GM18858 (cell line): Measurements from ENCODE around the gene NIT1.

Source experiments
- ATAC-seq: cut with Tn5 transposase; IDR thresholded peaks from one replicate; pipeline ENCODE4 v1.9.1; 2021; ENCODE audit not compliant: unreplicated experiment

NIT1 gene

GRCh38 chr1:161083748-161084596, 33.9 kb upstream of the NIT1 start:
- no peak for ATAC-seq

- no peak for ATAC-seq
Measured at GRCh38 chr1:161084597-161084988, 33.3 kb upstream of the NIT1 start.

DNA sequence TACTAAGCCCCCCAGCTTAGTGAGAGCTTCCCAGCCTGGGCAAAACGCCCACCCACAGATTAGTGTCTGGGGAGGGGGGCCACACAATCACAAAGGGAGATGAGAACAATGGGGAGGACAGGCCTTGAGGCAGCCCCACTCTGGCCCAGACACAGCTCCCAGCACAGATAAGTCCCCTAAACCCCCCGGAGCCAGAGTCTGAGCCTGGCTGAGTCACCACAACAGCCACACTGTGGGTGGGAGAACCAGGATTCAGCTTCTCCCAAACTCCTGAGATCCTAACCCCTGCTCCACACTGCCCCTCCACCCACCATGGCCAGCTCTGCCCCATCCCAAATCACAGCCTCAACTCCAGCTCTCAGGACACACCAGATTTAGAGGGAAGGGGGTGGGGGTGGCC, 32.7 kb upstream of the NIT1 start:
- no peak for ATAC-seq

DNA sequence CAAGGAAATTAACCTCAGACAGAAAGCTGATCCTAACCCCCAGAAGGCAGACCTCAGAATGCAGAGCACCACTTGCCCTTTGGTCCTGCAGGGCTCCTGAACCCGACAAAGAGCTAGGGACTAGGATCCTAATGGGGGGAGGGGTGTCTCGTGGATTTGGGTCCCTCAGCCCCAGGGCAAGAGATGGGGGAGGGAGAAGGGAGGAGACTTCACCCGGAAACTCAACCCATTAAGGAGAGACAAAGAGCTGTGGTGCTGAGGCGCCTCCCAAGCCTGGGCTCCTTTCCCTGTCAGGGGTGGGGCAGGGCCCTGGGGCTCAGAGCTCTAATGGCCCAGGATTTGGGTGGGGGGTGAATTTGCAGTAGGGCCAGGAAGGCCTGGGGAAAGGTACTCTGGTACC, 31.4 kb upstream of the NIT1 start:
- ATAC-seq, result no peak

DNA sequence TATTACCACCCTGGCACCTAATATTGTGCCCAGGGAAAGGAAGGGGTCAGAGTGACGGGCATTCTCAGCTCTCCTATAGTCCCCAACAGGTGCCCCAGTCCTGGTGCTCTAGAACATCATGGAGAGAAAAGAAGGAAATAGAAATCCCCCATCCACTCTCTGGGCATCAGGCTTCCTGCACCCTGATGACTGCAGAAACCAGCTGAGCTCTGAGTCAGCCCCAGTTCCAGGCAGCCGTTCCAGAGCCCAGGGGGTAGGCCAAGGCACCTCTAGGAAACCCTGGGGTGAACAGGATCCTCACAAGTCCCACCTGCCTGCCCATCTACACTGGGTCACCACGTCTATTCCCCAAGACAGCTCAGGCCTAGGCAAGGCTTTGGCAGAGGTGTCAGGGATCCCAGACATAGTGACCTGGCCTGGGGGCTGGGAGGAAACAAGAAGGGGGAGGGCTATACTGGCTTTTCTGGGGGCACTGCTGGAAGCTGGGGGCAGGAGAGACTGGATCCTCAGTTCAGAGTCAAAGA, 29.3 kb upstream of the NIT1 start:
- no peak for ATAC-seq

- no peak for ATAC-seq
Measured at GRCh38 chr1:161089251-161089924, 28.5 kb upstream of the NIT1 start, which contains the start of gene NECTIN4. NECTIN4 (minus strand) TSS chr1:161089558; CDS start chr1:161089296, 262 bp downstream.

- no peak for ATAC-seq
Measured at GRCh38 chr1:161089938-161090337, 28.0 kb upstream of the NIT1 start.

- no peak for ATAC-seq
Measured at GRCh38 chr1:161090617-161091016, 27.3 kb upstream of the NIT1 start.

DNA sequence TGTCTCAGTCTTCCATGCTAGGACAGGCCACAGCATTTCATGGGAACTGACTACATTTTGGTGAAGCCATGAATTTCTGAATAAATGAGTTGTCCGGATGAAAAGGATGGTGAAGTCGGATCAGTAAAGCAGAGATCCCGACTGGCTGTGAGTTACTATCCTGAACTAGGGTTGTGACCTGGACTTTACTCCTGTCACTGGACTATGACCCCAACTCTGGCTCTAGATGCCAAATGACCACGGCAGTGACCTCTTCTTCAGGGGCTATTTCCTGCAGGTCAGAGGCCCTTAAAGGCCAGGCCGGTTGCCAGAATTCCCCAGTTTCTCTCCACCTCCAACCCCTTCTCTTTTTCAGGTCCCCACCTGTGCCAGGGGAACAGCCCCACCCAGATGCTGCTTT, 26.8 kb upstream of the NIT1 start:
- ATAC-seq, result no peak

GRCh38 chr1:161091796-161092507, 26.0 kb upstream of the NIT1 start:
- ATAC-seq, result no peak

DNA sequence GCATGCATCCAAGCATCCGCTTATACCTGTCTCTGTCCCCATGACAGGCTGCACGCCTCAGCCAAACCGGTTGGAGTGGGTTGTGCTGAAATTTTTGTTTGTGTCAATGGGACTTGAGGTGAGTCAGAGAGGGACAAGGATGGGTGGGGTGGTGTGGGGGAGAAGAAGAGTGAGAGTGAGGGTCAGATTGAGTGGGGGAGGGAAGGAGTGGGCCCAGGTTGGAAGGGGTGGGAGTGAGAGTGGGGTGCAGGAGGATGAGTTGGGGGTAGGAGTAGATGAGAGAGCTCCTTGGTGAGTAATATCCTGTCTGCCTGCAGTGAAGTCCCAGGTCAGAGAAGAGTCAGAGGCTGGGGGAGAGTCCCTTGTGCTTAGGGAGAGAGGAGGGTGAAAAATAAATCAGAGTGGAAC, 25.3 kb upstream of the NIT1 start:
- no peak for ATAC-seq

DNA sequence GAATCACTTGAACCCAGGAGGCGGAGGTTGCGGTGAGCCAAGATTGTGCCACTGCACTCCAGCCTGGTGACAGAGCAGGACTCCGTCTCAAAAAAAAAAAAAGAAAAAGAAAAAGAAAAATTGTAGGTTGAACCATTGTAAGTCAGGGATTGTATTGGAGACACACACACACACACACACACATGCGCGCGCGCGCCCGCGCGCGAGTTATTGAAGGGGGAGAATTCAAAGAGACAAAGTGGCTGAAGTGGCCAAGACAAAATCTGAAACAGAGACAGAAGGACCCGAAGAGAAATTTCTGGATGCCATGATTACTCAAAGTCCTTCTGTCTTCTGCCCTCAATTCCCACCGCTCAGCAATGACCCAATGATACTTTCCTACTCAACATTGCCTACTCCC, 23.4 kb upstream of the NIT1 start:
- no peak for ATAC-seq

GRCh38 chr1:161095230-161095629, 22.7 kb upstream of the NIT1 start:
- ATAC-seq, result no peak

DNA sequence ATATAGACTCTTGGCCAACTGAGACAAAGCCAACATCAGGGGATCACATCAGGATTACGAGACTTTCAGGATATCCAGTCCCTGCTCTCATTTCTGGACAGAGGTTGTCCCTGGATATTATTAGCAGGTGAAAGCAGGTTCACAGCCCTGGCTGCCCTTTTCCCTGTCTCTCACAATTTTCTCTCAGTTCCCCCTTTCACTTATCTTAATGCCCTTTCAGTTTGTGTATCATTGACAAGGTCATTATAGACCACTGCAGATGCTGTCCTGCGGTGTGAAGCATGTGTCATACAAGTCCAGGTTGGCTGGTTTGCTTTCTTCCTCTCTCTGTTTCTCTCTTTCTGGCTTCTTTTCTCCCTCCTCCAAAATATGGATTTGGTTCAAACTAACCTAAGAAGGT, 21.9 kb upstream of the NIT1 start:
- peak; percentile 34 for ATAC-seq

GRCh38 chr1:161096530-161096929, 21.4 kb upstream of the NIT1 start:
- ATAC-seq, result no peak

DNA sequence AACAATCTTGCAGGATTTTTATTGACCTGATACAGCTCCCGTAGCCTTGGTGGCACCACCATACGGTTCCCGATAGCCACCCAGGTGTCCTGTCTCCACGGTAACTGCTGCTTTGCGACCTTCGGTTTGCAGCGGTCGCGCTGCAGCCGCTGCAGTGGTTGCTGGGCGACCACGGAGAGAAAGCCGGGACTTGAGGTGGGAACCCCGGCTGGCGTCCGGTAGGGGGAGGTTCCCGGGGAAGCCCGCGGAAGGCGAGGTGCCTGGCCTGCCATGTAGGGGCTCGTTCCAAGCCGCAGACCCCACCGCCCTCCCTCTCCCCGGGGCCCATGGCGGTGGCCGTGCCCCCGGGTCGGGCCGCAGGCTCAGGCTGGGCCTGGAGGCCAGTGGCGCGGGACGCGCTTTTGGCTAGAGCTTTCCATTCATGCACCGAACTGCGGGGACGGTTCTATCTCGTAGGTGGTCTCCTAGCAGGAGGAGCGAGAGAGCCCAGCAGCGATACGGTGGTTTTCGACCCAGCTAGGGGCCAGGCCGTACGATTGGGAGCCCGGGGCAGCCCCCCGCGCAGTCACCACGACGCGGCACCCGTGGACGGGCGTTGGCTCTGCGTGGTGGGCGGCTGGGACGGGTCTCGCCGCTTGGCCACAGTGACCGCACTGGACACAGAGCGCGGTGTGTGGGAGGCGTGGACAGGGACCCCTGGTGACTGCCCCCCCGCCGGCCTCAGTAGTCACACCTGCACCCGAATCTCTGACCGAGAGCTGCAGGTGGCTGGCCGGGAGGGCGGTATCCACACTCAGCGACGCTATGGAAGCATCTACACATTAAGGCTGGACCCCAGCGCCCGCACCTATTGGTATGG, 19.5 kb upstream of the NIT1 start, which contains the start of gene KLHDC9:
Gene KLHDC9 (plus strand): TSS at position 152 of the 859 bp plus-strand sequence. CDS start 175 bp downstream, at position 327.
- ATAC-seq, result peak; percentile 63

DNA sequence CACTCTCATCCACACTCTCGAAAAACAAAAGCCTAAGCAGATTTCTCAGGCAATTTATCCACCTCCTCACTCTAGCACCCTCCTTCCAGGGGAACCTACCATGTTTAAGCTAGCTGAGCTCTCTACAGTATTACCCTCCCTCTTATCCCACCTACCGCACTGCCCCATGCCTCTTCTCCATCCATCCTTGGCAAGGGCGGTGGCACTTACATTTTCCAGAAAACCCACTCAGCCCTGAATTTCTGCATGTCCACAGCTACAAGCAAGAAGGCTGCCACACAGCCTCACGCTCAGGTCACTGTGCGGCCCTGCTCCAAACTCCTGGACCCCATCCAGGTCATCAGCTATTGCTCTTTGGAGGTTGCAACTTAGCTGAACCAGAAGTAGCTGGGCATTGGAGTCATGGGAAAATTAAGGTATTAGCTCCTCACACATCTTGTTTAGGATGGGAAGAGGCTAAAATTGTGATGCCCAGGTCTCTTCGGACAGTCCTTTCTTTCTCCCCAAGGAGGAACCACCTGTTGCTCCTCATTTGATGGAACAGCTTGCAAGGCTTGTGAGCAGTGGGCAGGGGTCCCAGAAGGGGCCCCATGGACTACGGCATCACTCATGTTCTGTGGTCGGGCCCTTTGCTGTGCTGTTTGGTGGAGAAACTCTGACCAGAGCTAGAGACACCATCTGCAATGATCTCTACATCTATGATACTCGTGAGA, 18.7 kb upstream of the NIT1 start:
- no peak for ATAC-seq

- no peak for ATAC-seq
Measured at GRCh38 chr1:161100556-161100955, 17.3 kb upstream of the NIT1 start.

DNA sequence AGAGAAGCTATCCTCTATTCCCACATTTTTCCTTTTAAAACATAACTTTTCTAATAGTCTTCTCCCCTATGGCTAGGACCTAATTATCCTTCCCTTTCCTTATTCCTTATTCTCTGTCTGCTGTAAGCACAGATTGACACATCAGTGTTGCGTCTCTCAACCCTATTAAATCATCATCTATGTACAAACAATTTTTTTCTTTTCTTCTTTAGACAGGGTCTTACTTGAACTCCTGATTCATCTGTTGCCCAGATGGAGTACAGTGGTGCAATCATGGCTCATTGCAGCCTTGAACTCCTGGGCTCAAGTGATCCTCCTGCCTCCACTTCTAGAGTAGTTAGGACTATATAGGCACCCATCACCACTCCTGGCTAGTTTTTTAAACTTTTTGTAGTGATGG, 11.5 kb upstream of the NIT1 start:
- ATAC-seq, result no peak

GRCh38 chr1:161111117-161111516, 6.8 kb upstream of the NIT1 start:
- ATAC-seq, result no peak
